GM19468 (cell line): Measurements from ENCODE around the gene ANK2.

Experiments
- ATAC-seq: cut with Tn5 transposase; IDR thresholded peaks from one replicate; pipeline ENCODE4 v1.9.1; 2021; ENCODE audit warnings: mild to moderate bottlenecking, moderate library complexity, moderate number of reproducible peaks; ENCODE audit not compliant: unreplicated experiment; ENCODE audit errors: extremely low read depth

ANK2 gene

DNA sequence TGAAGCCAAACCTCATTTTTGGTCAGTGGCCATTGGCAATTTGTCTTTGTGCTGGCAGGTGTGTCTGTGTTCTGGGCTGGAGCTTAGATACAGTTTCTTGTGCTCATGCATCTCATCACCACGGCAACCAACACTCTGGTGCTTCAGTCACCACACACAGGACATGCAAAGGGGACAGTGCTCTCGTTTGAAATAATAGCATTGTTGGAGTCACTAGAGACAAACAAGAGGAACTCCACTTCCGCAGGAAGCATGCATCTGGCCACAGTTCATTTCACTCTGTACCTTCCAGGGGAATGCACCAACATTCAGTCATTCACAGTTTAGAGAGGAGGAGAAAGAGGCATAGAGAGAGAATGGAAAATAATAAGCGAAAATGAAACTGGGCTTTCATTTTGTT is 267.4 kb downstream of the ANK2 start:
- peak; percentile 97 for ATAC-seq

DNA sequence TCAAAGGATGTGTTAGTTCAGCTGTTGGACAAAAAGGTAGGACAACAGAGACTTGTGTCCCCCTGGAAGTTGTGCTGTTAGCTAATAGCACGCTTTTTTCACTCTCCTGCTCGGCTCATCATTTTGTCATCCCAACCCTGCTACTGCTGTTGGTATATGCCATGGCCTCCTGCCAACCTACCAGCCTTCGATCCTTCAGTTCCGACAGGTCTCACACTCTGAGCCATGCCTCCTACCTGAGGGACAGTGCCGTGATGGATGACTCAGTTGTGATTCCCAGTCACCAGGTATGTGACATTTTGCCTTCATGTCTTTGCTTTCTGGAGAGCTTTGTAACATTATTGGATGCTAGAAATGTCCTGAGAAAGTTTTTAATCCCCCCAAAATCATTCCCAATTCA is 268.1 kb downstream of the ANK2 start:
- ATAC-seq = no peak

DNA sequence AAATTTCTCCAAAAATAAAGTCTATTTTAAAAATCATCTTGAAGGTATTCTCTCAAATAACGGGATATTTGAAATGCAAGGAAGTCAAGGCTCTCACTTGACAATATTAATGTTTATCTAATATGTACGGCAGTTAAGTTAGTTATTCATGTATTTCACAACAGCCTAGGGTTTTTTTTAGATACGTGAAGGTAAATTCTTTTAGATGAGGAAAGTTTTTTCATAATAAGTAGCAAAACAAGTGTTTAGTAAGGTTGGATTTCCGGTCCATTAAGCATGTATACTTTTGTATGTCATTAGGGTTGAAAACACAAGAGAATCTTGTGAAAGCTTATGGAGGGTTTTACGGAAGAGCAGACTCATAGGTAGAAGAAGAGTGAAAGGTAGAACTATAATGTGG is 273.3 kb downstream of the ANK2 start:
- no peak for ATAC-seq

DNA sequence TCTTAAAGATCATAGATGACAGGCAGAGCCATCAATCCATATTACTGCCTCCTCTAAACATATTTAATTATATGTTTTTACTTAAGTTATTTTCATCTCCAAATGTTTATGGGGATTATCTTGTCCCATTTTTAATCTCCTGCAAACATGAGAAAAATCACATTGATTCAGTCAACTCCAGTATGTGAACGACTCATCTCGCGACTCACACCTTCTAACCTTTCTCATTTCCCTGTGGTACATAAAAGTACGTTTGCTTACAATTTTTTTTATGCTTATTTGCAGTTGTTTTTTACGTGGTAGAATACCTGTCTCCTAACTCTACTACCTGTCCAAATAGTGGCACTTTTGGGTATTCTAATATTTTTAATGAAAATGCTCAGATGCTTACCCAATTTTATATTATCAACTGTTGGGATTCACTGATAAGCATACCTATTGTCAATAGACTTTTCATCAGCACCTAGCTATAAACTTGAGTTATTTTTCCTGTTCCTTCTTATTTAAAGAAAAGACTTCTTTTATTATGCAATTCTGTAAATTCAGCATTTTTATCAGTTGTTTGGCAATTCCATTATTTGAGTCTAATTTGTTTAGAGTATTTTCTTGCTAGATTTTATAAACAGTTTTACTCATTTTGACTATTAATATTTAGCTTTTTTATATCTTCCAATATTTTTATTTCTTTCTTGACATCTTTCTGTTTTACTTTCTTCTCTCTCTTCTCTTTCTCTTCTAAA is 276.6 kb downstream of the ANK2 start:
- no peak for ATAC-seq

DNA sequence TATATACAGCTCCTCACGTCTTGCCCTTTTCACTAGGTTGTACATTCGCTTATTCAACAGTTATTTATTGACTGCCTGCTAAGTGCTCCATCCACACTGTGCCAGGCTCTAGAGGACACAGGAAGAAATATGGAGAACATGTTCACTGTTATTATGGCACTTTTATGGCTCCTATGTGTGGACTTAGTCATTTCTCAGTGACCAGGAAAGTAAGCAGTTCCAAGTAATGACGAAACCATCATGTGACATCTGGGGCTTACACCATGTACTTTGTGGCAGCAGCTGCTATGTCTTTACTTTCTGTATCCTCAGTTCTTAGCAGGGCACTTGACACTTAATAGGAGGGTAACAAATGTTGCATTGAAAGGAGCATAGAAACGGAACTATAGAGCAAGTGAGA is 278.0 kb downstream of the ANK2 start:
- no peak for ATAC-seq

DNA sequence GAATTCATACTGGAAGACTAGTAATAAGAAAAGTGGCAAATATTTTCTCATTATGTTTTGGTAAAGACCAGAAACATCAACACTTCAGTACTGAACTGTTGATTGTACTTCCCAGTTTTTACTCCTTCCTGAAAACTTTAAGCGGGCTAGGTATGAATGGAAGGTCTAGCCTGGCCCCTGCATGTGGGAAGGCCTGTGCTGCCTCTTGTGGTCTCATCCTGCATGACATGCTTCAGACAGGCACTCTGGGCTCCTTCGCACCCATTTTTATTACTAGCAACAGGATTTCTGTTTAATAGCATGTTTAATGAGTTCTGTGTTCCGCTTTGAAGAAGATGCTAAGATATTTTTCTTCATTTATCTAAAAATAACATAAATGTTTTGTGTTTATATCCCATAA is 279.1 kb downstream of the ANK2 start:
- ATAC-seq = no peak

DNA sequence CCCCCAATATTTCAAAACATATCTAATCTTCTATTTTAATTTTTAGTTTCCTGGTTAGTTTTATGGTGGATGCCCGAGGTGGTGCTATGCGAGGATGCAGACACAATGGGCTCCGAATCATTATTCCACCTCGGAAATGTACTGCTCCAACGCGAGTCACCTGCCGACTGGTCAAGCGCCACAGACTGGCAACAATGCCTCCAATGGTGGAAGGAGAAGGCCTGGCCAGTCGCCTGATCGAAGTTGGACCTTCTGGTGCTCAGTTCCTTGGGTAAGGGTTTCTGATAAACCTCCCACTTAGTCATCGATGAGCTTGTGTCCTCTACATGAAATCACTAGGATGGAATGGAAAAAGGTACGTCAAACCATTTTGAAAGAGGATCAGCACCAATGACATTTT is 280.7 kb downstream of the ANK2 start:
- no peak for ATAC-seq

DNA sequence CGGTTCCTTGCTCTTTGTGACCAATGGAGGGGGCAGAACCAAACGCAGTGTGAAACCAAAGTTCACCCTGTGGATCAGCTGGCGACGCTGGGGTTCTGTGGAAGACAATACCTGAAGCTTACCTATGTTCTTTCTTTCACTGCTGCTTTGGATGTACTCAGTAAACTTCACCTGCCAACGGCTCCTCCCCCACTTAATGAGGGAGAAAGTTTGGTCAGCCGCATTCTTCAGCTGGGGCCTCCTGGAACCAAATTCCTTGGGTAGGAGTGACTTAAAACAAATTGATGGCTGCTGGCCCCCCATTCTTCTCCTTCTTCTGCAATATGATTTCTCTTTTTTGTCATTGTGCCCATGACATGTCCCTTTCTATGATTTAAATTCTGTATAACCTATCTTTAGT is 282.4 kb downstream of the ANK2 start:
- no peak for ATAC-seq

DNA sequence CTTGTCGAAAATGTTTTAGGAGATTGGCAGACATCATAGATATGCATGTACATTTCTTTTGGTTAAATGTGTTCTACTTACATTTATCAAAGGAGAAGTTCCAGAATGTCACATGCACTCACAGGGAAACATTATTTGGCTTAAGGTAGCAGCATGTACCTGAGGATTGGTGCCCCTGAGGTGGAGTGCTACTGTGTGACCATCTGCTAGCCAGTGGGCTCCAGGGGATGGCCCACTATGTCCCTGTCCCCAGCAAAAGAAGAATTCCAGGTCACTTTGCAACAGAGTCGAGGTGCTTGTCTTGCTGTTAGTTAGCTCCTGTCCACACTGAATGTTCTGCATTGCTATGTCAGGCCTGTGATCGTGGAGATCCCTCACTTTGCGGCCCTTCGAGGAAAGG is 283.2 kb downstream of the ANK2 start:
- no peak for ATAC-seq

DNA sequence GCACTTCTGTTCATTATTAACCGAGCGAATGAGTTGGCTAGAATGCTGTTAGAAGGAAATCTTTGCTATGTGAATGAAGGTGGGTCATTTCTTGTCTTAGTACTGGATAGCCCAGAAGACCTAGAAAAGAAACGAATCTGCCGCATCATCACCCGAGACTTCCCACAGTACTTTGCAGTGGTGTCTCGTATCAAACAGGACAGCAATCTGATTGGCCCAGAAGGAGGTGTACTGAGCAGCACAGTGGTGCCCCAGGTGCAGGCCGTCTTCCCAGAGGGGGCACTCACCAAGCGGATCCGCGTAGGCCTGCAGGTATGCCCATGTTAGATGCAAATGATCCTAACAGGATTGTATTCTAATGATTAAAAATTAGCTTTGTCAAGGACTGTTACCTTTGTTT is 286.3 kb downstream of the ANK2 start:
- ATAC-seq = no peak

DNA sequence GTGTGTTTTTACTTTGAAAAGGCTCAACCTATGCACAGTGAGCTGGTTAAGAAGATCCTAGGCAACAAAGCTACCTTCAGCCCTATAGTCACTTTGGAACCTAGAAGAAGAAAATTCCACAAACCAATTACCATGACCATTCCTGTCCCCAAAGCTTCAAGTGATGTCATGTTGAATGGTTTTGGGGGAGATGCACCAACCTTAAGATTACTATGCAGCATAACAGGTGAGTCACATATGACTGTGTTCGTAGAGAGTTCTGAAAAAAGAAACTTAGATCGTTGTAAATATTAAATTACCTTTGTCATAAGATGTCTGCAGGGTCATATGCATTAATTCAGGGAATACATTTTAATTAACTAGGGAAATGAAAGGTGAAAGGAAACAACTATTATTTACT is 287.1 kb downstream of the ANK2 start:
- ATAC-seq = no peak

DNA sequence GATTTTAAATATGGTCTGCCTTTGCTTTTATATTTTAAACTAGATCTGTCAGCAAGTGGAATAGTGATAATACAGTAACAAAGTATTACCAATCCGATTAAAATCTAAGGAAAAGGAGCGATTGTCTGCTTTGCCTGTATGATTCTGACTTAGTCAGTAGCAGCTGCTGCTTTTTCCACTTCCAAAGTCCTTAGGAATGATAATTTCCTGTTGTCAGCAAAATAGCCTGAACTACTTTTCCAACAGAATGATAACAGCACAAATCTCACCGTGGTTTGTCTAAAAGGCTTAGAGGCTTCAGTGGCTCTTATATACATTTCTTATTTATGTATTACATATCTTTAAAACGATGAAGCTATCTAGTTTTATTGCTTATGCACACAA is 290.0 kb downstream of the ANK2 start:
- no peak for ATAC-seq

DNA sequence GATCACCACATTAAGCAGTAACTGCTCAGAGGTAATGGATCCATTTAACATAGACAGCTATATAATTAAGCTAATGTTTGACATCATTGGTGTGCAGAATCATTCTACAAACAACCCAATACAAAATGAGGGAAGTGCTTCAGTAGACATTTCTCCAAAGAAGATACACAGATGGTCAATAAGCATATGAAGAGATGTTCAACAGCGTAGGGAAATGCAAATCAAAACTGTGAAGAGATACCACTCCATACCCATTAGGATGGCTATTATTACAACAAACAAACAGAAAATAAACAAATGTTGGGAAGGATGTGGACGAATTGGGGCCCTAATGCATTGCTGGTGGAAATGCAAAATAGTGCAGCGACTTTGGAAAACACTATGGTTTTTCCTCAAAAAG is 294.6 kb downstream of the ANK2 start:
- ATAC-seq = no peak

DNA sequence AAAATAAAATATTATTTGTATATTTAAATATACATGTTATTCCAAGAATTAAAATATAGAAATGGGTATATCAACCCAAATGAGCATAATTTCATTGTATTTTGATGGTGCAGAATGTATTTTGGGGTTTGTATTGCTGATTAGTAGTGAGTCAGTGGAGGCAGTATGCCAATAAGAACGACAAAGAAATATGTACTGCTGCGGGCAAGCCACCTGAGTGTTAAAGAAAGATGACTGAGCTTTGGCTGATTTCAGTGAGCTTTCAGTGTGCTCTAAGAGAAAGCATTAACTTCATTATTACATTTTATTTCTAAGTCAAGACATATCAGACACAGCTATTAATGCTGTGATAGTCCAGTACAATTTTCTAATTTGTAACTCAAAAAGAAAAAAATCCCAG is 297.8 kb downstream of the ANK2 start:
- no peak for ATAC-seq

DNA sequence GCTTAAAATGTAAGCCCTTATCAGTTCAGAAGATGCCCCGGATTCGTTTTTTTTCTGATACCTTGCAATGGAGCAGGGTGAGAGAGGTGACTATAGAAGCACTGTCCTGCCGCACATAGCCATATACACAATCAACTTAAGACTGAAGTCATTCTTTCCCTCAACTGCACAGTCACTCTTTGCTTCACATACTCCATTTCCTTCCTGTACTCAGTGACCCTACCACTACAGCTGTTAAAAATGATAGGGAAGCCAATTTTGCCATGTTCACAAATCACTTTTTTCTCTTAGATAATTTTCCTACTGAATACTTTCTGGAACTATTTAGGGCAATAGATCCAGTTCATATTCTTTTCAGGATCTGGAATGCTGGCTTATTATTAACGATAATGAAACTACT is 300.0 kb downstream of the ANK2 start:
- ATAC-seq = no peak

DNA sequence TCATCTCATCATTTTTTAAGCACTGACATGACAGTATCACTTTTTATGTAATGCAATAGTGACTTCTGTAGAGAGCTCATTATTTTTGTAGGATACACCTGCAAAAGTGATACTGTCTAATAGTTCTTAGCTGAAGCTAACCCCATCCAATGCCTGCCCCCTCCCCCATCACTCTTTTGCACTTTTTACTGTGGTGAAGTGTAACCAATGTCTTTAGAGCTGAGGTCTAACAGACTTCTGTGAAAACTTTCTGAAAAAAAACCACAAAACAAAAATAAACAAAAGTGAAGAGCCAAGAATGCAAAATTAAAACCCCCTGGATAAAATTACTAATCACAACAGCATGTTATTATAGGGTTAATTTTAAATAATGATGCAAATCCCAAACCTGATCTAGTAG is 301.1 kb downstream of the ANK2 start:
- no peak for ATAC-seq

DNA sequence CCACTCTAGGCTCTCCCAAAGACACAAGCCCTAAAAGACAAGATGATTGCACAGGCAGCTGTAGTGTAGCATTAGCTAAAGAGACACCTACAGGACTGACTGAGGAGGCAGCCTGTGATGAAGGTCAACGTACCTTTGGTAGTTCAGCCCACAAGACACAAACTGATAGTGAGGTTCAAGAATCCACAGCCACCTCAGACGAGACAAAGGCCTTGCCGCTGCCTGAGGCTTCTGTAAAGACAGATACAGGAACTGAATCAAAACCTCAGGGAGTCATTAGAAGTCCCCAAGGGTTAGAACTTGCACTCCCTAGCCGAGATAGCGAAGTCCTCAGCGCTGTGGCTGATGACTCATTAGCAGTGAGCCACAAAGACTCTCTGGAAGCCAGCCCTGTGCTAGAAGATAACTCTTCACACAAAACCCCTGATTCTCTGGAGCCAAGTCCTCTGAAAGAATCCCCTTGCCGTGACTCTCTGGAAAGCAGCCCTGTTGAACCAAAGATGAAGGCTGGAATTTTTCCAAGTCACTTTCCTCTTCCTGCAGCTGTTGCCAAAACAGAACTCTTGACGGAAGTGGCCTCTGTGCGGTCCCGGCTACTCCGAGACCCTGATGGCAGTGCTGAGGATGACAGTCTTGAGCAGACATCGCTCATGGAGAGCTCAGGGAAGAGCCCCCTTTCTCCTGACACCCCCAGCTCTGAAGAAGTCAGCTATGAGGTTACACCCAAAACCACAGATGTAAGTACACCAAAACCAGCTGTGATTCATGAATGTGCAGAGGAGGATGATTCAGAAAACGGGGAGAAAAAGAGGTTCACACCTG is 306.3 kb downstream of the ANK2 start:
- peak; percentile 98 for ATAC-seq

DNA sequence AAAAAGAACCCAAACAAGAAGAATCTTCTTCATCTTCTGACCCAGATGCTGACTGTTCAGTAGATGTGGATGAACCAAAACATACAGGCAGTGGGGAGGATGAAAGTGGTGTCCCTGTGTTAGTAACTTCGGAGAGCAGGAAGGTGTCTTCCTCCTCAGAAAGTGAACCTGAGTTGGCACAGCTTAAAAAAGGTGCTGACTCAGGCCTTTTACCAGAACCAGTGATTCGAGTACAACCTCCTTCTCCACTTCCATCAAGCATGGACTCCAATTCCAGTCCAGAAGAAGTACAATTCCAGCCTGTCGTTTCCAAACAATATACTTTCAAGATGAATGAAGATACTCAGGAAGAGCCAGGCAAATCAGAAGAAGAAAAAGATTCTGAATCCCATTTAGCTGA is 307.0 kb downstream of the ANK2 start:
- ATAC-seq = no peak

DNA sequence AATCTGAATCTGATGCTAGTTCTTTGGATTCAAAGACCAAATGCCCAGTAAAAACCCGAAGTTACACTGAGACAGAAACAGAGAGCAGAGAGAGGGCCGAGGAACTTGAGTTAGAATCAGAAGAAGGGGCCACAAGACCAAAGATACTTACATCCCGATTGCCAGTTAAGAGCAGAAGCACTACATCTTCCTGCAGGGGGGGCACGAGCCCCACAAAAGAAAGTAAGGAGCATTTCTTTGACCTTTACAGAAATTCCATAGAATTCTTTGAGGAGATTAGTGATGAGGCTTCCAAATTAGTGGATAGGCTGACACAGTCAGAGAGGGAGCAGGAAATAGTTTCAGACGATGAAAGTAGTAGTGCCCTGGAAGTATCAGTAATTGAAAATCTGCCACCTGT is 309.3 kb downstream of the ANK2 start:
- no peak for ATAC-seq

DNA sequence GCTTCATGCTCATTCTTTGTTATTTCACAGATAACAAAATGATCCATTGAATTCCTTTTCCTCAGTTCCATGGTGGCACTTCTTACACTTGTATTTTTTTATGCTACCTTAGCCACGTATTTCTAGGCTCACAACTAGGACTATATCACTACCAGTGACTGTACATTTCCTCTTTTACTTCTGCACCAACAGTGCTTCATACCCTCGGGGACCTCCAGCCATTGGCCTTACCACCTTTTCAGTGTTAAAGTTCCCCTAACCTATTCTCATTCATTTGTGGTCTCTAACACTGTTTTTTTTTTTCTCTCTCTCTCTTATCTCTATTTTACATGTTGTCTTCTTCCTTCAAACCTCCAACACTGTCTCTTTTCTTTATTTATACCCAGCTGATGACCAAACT is 315.9 kb downstream of the ANK2 start:
- no peak for ATAC-seq

DNA sequence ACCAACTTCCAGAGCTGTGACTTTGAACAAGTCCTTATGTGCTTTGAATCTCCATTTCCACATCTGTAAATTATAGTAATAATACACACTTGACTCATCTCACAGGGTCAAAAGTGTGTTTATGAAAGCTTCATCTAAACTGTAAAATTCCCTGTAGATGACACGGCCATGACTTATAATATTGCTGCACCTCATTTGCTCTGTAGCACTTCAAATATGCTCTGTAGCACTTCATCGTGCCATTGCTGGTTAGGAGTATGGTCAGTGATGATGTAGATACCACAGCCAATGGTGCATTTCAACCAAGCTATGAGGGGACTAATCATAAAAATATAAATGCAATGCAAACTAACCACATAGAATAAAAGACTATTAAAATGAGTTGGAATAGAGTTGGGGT is 318.6 kb downstream of the ANK2 start:
- no peak for ATAC-seq

DNA sequence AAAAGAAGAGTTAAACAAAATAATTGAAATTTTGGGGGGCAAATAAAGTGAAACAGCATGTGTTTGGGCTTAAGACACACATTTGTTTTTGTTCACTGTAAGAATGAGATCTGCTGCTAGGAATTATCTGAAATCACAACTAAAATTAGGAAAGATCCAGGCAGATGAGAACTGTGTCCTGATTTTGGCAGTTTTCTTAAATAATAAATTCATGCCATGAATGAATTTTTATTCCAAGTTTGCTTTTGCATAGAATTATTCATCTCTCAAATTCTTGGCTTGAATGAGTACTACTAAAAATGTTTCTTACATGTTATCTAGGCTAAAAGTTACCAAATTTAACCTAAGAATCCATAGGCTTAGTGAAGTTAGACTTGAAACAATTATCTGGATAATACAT is 321.7 kb downstream of the ANK2 start:
- ATAC-seq = no peak
